Ishikawa (cell line): ENCODE data around the gene KLHL3.
A peak's percentile ranks its signal among the peaks of the same experiment; 100 is the strongest.

Experiments used
- CEBPB ChIP-seq: IDR thresholded peaks from 2 replicates; pipeline ENCODE4 v1.6.1; 2012
- CREB1 ChIP-seq: IDR thresholded peaks from 2 replicates; pipeline ENCODE4 v1.6.1; 2012; ENCODE audit warnings: low read depth
- EGR1 ChIP-seq: IDR thresholded peaks from 2 replicates; pipeline ENCODE4 v1.6.1; 2012
- EP300 ChIP-seq: IDR thresholded peaks from 2 replicates; pipeline ENCODE4 v1.6.1; 2012; ENCODE audit warnings: borderline replicate concordance
- FOXM1 ChIP-seq: IDR thresholded peaks from 2 replicates; pipeline ENCODE4 v1.6.1; 2012; ENCODE audit warnings: low read depth, borderline replicate concordance
- NFIC ChIP-seq: IDR thresholded peaks from 2 replicates; pipeline ENCODE4 v1.6.1; 2012
- RAD21 ChIP-seq: IDR thresholded peaks from 2 replicates; pipeline ENCODE4 v1.6.1; 2012; ENCODE audit warnings: low read depth
- TAF1 ChIP-seq: IDR thresholded peaks from 2 replicates; pipeline ENCODE4 v1.6.1; 2012; ENCODE audit warnings: low read depth, mild to moderate bottlenecking
- TCF12 ChIP-seq: IDR thresholded peaks from 2 replicates; pipeline ENCODE4 v1.6.1; 2012; ENCODE audit warnings: low read depth
- TEAD4 ChIP-seq: IDR thresholded peaks from 2 replicates; pipeline ENCODE4 v1.6.1; 2012
- YY1 ChIP-seq: IDR thresholded peaks from 2 replicates; pipeline ENCODE4 v1.6.1; 2012; ENCODE audit warnings: low read depth
- ZBTB7A ChIP-seq: IDR thresholded peaks from 2 replicates; pipeline ENCODE4 v1.6.1; 2012; ENCODE audit warnings: low read depth
- TF ChIP-seq, protein P1 (sequence below): IDR thresholded peaks from 2 replicates; pipeline ENCODE4 v1.6.1; 2012
- TF ChIP-seq, protein P2 (sequence below): IDR thresholded peaks from 2 replicates; pipeline ENCODE4 v1.6.1; 2012
- TF ChIP-seq, protein P3 (sequence below): IDR thresholded peaks from 2 replicates; pipeline ENCODE4 v1.6.1; 2012; ENCODE audit warnings: low read depth, mild to moderate bottlenecking

KLHL3 gene

DNA sequence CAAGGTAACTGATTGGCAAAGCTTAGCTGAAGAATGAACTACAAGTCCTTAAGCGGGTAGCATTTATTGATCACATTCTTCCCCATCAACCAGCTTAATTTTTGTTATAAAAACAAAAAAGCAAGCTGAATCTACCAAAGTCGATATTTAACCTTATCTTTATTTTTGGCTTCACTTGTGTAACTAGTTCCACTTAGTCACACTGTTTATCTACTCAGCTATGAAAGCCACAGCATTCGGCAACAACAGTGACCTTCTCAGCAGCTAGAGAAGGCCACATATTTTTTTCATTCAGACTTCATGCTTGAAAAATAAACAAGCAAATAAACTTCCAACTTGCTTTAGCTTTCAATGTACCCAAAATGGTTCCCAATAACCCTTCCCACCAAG, 69.4 kb downstream of the KLHL3 start:
- TF ChIP-seq FOXM1 (no peak), EGR1 (no peak), YY1 (no peak), CREB1 (no peak), EP300 (no peak), TEAD4 (no peak), TAF1 (no peak), CEBPB (no peak), ZBTB7A (no peak), RAD21 (no peak)
- TF ChIP-seq, protein P1, sequence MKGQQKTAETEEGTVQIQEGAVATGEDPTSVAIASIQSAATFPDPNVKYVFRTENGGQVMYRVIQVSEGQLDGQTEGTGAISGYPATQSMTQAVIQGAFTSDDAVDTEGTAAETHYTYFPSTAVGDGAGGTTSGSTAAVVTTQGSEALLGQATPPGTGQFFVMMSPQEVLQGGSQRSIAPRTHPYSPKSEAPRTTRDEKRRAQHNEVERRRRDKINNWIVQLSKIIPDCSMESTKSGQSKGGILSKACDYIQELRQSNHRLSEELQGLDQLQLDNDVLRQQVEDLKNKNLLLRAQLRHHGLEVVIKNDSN = no peak
- TF ChIP-seq, protein P2, sequence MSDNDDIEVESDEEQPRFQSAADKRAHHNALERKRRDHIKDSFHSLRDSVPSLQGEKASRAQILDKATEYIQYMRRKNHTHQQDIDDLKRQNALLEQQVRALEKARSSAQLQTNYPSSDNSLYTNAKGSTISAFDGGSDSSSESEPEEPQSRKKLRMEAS = no peak
- TF ChIP-seq, protein P3, sequence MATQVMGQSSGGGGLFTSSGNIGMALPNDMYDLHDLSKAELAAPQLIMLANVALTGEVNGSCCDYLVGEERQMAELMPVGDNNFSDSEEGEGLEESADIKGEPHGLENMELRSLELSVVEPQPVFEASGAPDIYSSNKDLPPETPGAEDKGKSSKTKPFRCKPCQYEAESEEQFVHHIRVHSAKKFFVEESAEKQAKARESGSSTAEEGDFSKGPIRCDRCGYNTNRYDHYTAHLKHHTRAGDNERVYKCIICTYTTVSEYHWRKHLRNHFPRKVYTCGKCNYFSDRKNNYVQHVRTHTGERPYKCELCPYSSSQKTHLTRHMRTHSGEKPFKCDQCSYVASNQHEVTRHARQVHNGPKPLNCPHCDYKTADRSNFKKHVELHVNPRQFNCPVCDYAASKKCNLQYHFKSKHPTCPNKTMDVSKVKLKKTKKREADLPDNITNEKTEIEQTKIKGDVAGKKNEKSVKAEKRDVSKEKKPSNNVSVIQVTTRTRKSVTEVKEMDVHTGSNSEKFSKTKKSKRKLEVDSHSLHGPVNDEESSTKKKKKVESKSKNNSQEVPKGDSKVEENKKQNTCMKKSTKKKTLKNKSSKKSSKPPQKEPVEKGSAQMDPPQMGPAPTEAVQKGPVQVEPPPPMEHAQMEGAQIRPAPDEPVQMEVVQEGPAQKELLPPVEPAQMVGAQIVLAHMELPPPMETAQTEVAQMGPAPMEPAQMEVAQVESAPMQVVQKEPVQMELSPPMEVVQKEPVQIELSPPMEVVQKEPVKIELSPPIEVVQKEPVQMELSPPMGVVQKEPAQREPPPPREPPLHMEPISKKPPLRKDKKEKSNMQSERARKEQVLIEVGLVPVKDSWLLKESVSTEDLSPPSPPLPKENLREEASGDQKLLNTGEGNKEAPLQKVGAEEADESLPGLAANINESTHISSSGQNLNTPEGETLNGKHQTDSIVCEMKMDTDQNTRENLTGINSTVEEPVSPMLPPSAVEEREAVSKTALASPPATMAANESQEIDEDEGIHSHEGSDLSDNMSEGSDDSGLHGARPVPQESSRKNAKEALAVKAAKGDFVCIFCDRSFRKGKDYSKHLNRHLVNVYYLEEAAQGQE = no peak

DNA sequence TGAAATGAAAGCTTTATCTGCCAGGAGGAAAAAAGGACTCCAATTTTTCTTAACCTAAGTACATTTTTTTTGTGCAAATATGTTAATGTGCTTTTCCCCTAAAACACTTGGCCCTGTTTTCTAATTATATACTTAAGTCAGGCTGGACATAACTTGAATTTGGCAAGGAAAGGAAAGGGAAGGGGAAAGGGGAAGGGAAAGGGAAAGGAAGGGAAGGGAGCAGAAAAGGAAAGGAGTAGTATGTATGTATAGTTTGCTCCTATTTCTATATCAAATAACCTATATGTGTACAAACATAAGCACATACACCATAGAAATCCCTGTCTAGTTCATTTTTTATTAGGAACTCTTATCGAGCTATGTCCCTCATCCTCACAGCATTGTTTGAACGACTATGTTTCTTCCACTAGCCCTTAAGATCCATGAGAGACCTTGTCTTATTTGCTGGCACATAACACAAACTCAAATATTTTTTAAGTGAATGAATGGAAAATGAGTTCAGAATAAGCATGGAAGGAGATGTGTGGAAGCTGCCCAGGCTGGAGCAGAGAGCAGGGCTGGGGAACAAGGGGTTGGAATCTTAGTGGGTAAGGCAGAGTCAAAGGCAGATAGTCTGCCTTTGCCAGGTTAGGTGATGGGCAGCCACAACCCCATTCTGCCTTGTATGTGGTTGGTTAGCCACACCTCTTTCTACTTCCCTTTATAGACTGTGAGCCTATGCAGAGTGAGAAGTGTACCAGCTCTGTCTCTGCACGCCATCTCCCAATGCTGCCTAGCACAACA, 70.0 kb downstream of the KLHL3 start:
- TF ChIP-seq TEAD4 = no peak
- no peak for TF ChIP-seq TCF12
- TF ChIP-seq, protein P3 = no peak
- no peak for TF ChIP-seq CEBPB
- TF ChIP-seq TAF1 = no peak

DNA sequence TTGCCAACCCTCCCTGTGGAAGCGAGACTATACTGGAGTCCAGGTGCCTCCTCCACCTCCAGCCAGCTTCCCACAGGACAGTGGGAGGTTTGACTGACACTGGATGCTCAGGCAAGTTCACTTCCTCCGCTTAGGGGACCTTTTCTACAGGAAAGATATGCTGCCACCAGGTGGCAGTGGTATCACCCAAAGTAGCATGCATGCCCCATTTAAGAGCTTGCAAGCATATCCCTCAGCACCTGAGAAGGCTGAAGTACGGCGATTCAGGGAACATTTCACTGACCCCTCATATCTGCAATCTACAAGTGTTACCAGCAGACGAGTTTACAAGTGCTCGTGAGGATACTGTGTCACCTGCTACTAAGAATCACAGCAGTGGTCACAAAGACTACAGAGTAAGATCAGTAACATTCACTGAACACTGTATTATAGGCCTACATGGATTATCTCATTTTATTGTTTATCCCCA, 75.5 kb downstream of the KLHL3 start:
- TF ChIP-seq CREB1 (no peak), CEBPB (no peak), RAD21 (peak; percentile 64), EGR1 (no peak), ZBTB7A (no peak)
- TF ChIP-seq, protein P3 = no peak
- TF ChIP-seq, protein P2 = 0 out of 2 replicates have a peak, but pooled peaks have one; percentile 31

DNA sequence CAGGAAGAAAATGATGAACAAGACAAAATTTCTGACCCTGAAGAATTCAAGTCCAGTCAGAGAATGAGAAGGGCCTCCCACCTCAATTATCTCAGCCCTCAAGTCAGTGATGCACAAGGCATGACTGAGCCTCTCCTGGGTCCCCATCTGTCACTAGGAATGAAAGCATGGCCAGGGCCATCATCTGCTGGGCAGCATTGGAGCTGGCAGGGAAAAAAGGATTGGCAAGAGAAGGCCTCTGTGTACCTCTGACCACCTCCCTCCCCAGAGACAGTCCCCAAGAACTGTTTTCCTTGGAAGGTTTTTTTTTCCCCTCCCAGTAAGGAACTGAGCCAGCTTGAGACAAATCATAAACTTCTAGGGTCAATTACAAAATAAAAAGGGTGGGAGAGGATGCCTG, 76.7 kb downstream of the KLHL3 start:
- TF ChIP-seq TAF1 (no peak), RAD21 (no peak), EP300 (no peak), FOXM1 (no peak), ZBTB7A (no peak), EGR1 (no peak), TCF12 (no peak), TEAD4 (no peak), CREB1 (no peak), CEBPB (no peak), YY1 (no peak), NFIC (no peak)
- TF ChIP-seq, protein P3 = no peak
- TF ChIP-seq, protein P1 = no peak
- TF ChIP-seq, protein P2 = no peak
